GM18907 (cell line): ENCODE data around the gene COL13A1.

Experiments
- ATAC-seq: cut with Tn5 transposase; IDR thresholded peaks from one replicate; pipeline ENCODE4 v1.9.1; 2021; ENCODE audit warnings: mild to moderate bottlenecking, moderate library complexity; ENCODE audit not compliant: unreplicated experiment

The COL13A1 gene

GRCh38 chr10:69960988-69961880 is 159.5 kb downstream of the COL13A1 start:
- no peak for ATAC-seq

DNA sequence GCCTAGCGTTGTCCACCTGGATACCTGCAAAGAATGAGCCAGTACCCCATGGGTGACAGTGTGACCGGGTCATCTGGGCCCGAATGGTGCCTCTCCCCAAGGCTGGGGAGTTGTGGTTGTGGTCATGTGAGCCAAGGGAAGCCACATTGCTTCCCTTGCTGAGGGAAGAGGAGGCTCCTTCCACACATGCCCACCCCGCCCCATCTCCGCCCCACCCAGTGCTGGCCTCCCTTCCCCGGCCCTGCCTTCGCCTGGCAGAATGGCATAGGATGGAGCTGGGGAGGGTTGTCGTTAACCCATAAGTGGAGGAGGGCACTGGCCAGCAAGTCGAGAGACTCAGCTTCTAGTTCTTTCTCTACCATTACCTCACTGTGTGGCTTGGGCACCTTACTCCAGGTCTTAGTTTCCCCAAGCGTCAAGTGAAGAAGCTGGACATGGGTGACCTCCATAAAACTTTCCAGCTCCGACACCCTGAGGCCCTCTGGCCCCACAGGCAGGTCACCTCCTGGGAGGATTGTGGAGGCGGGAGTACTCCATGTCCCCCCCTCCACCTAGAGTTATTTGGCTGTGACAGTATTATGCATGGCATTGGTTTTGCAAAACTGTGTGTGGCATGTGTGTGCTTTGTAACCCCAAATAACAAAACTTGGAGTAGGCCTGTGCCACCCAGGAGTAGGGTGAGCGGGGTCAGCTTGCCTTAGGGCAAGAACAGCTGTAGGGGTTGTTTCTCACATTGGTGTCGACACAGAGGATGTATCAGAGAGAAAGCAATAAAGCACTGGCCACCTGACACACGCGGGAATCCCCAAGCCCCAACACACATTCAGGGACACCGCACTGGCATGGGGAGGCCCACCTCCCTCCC is 160.4 kb downstream of the COL13A1 start:
- no peak for ATAC-seq

- no peak for ATAC-seq
Observed at GRCh38 chr10:69962746-69963135, 161.0 kb downstream of the COL13A1 start.

GRCh38 chr10:69963178-69963834 is 161.6 kb downstream of the COL13A1 start:
- ATAC-seq = no peak

- no peak for ATAC-seq
Observed at GRCh38 chr10:69963835-69964710, 162.4 kb downstream of the COL13A1 start.

- ATAC-seq = no peak
Observed at GRCh38 chr10:69965086-69965485, 163.4 kb downstream of the COL13A1 start.

DNA sequence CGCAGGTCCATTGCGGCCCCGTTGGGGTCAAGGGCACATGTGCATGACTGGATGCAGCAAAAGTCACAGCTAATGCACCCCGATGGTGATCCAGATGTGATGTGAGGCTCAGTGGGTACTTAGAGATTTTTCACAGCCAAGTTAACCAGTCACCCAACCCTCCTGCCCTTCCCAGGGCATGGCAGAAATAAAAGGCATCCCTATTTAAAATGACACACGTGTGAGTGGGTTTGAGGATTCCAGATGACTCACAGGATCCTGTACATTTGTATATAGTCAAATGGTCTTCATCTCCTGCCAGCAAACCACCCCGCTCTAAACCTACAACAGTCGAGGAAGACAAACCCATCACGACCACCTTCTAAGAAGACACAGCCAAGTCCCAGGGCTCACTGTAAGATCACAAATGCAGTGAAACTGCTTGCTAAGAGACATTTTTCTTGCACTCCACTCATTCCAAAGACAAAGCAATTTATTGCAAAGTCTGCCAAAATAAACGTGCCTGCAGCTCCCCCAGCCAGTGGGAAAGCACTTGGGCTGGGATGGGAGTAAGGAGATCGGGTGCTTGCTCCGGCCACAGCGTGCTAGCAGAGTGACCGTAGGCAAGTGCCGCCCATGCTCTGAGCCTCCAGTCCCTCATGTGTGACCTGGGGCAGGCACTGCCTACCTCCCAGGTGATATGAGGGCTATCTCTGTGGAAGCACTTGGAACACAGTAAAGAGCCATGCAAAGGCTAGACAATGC is 164.4 kb downstream of the COL13A1 start:
- ATAC-seq = no peak

DNA sequence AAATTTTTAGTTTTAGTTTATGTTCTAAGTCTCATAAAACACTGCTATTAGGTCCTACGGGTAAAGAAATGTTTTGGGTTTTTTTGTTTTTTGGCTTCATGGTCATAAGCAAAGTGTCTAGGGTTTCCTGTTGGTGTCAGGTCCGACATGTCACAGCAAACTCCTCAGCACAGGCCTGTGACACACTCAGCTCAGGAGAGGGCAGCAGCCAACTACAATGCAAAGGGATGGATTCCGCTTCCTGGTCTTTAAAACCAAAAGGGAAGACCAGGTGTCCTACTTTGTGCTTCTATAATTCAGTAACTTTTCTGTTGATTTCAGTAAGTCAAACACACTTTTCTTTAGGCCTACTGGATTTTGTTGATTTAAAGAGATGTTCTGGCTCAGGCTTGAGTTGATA is 167.1 kb downstream of the COL13A1 start:
- ATAC-seq = no peak

DNA sequence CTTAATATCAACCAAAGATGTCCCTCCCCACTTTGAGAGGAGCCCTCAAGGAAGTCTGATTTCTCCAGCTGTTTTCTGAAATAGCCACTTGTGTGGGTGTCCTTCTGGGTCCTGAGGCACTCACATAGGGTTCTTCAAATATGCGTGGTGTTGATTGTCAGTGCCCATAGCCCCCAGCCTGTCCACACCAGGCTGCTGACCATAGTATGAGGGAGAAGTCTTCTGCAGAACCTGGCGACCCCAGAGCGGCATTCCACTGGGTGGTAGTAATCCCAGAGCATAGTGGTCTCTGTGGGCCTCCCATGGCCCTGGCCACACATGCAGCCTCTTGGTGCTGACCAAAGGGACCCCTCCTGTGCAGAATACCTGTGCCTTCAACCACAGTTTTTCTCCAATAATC is 168.3 kb downstream of the COL13A1 start:
- ATAC-seq = no peak

GRCh38 chr10:69972981-69973397 is 171.3 kb downstream of the COL13A1 start:
- no peak for ATAC-seq

GRCh38 chr10:69973678-69974077 is 172.0 kb downstream of the COL13A1 start:
- no peak for ATAC-seq

- ATAC-seq = no peak
Observed at GRCh38 chr10:69974551-69975155, 172.9 kb downstream of the COL13A1 start.

GRCh38 chr10:69976795-69977546 is 175.3 kb downstream of the COL13A1 start:
- ATAC-seq = no peak

DNA sequence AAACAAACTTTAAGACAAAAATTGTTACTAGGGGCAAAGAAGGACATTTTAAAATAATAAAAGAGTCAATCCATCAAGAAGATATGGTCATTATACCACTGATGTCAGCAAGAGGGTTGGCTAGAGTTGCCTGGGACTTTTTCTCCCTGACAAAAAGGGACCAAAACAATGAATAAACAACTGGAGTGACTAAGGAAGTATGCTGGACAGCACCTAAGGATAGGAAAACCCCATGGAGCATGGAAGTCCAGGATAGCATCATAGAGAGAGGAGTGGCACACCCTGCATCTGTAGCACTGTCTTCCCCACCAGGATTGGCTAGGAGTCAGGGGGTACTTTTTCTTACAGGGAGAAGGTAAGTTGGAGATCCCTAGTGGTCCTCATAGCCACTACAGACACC is 177.5 kb downstream of the COL13A1 start:
- no peak for ATAC-seq

DNA sequence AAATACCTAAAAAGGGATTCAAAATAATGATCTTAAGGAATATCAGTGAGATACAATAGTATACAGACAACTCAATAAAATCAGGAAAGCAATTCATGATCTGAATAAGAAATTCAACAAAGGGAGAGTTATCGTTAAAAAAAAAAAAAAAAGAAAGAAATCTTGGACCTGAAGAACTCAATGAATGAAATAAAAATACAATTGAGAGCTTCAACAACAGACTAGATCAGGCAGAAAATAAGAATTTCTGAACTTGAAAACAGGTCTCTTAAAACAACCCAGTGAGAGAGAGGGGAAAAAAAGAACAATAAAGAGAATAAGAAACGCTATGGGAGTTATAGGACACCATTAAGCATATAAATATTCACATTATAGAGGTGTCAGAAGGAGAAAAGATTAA is 179.0 kb downstream of the COL13A1 start:
- no peak for ATAC-seq

DNA sequence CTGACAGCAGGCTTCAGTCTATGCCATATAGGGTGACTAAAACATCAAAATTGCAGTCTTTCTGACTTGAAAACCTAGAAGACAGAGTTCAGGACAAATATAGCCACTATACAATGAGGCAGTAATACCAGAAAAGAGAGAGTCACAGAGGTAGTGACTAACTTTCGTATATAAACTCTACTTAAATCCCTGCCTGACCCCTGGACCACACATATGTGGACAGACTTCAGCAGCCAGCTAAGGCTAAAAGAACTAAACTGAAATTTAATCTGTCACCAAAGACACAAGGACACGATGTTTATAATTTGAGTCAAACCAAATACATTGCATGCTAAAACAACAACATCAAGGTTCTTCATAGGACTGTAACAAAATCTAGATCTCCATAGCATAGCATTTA is 186.4 kb downstream of the COL13A1 start:
- no peak for ATAC-seq

- ATAC-seq = no peak
Observed at GRCh38 chr10:69991151-69991550, 189.4 kb downstream of the COL13A1 start.

- ATAC-seq = no peak
Observed at GRCh38 chr10:69994262-69994661, 192.6 kb downstream of the COL13A1 start.

GRCh38 chr10:69996611-69997010 is 194.9 kb downstream of the COL13A1 start:
- ATAC-seq = no peak
